ENCODE measurements around the gene AIG1.
A peak's percentile ranks its signal among the peaks of the same experiment; 100 is the strongest.
"Not testable (repeated sequence)": the region's sequence is repeated elsewhere in the genome, so short reads cannot be mapped to it uniquely, and the experiment has no call there.

Gene AIG1, protein sequence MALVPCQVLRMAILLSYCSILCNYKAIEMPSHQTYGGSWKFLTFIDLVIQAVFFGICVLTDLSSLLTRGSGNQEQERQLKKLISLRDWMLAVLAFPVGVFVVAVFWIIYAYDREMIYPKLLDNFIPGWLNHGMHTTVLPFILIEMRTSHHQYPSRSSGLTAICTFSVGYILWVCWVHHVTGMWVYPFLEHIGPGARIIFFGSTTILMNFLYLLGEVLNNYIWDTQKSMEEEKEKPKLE

GRCh38 chr6:143060806-143061596, at the start of gene AIG1:
Gene AIG1, plus strand, starts transcription at chr6:143060889. Its CDS starts 37 bp downstream, at chr6:143060926.
- peak; percentile 46 to 60 for ATAC-seq

- peak; percentile 28 to 34 for ATAC-seq
Measured at GRCh38 chr6:143014764-143015163, 45.9 kb upstream of the AIG1 start.

- peak; percentile 67 to 84 for ATAC-seq
Measured at GRCh38 chr6:143015300-143015706, 45.4 kb upstream of the AIG1 start.

DNA sequence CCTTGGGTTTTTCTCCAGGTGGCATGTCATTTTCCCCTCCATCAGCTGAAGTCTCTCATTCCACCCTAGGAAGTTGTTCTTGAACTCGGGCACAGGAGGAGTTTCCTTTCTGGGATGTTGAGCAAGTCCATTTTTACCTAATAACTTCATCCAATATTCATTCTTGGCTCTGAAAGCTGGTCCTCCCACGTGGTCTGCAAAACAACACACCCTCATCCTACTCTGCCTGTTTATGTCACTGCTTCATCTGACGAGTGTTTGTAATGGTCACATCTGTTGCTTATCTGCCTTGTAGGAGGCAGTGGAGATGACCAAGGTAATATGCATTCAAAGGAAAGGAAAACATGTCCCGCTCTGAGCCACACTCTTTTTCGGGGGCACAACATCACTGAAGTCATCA, 41.7 kb upstream of the AIG1 start:
- ATAC-seq: no peak

DNA sequence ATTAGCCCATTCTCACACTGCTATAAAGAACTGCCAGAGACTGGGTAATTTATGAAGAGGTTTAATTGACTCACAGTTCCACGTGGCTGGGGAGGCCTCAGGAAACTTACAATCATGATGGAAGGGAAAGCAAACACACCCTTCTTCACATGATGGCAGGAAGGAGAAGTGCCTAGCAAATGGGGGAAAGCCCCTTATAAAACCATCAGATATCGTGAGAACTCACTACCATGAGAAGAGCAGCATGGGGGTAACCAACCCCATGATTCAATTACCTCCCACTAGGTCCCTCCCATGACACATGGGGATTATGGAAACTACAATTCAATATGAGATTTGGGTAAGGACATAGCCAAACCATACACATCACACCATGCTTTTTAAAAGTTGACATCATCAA, 39.8 kb upstream of the AIG1 start:
- not testable (repeated sequence) for ATAC-seq

- ATAC-seq: no peak
Measured at GRCh38 chr6:143021543-143021942, 39.1 kb upstream of the AIG1 start.

GRCh38 chr6:143022587-143022986, 38.1 kb upstream of the AIG1 start:
- ATAC-seq: no peak

DNA sequence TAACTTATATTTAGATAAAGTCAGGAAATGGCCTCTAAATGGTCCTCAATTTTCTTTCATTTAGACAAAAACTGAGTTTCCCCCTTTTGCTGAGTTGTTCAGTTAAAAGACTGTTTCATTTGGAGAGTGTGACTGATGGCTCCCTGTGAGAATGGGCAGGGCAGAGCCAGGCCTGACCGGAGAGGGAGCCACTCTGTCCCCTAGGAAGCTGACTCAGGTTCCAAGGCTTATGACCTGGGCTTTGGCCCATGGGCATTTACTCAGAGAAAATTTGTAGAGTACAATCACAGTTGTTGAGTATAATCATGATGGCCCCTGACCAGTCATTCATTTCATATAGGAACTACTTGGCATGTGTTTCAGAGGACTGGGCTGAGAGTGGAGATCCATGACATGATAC, 37.0 kb upstream of the AIG1 start:
- no peak for ATAC-seq

GRCh38 chr6:143024977-143025376, 35.7 kb upstream of the AIG1 start:
- ATAC-seq: no peak

DNA sequence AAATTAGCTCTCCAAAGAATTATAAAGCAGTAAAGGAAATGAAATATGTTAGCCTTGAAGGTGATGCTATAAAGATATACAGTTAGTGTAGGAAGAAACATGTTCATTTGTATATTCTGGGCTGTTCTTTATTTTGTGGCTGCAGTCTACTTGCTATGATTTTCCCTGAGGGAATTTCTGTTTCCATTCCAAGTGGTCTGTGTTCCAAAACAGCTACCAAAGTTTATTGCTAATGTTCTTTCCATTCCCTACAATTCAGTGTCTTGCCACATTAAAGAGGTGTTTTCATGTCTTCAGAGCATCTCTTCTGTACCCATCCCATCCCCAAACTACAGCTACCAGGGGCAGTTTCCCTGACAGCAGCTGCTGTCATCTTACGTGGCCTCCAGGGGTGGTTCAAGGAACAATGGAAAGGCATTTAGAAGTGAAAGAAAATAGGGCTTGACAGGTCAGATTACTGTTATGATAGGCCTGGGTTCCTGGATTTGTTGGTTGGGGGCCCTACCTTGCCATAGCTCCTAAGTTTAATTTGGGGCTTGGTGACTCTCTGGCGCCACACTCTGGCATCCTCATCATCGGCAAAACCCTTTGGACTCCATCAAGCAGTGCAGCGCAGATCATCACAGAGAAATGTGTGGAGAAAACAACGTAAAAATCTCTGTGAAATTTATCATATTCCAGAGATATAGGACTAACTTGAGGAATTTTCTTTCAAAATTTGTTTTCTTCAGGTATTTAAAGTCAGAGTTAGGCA, 33.8 kb upstream of the AIG1 start:
- ATAC-seq: peak in 1 of 2 donors; percentile 38

GRCh38 chr6:143034689-143035334, 25.9 kb upstream of the AIG1 start:
- ATAC-seq: no peak

GRCh38 chr6:143037470-143037869, 23.2 kb upstream of the AIG1 start:
- no peak for ATAC-seq

DNA sequence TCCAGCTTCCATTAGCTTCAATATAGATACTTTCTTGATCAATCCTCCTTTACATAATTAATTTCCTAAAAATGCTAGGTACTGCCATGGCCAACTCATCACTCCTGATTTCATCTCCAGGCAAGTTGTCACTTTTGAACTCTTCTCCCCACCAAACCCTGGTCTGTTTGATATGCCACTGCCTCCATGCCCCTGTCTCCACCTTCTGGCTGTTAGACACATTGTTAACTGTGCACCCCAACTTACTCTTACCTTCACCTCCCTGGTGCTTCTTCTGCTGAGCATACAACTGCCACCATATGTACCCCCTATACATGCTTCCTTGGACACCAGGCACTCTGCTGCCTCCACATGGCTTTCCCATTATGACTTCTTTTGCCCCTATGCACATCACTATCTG, 21.9 kb upstream of the AIG1 start:
- ATAC-seq: no peak

- peak; percentile 73 to 88 for ATAC-seq
Measured at GRCh38 chr6:143039548-143039947, 21.1 kb upstream of the AIG1 start.

GRCh38 chr6:143040018-143040417, 20.7 kb upstream of the AIG1 start:
- ATAC-seq: peak in 1 of 2 donors; percentile 7

GRCh38 chr6:143044345-143044744, 16.3 kb upstream of the AIG1 start:
- not testable (repeated sequence) for ATAC-seq

DNA sequence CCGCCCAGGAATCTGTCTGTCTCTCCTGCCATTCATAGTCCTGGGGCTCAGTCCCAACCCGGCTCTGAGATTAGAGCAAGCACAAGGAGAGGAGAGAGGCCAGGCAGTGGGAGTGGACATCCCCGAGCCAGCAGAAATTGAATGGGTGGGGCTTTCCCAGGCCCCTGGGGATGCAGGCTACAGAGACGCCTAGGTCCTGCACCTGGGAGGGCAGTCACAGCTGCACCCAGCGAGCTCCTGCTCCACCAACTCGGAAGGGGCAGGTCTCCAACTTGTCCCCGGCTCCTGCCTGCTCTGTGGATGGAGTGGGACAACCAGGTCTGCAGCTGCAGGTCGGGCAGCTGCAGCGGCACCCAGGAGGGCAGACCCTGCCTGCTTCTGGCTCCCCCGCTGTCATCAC, 11.1 kb upstream of the AIG1 start:
- ATAC-seq: no peak

GRCh38 chr6:143050509-143050908, 10.2 kb upstream of the AIG1 start:
- no peak for ATAC-seq

DNA sequence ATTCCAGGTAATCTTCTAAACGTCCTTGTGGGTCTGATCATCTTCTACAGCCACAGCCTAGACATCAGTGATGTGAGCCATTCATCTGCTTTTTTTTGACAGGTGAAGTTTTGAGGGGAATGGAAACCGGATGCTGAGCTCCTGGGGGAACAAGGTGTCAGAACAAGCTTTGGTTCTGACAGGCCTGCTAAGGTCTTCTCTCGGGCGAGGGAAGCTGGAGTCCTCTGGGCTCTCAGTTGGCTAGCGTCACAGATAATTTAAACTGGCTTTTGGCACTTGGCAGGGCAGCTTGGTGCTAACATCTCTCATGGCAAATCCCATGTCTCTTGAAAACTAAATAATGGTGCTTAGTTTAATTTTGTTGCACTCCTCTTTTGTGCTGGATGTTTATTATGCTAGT, 8.4 kb upstream of the AIG1 start:
- no peak for ATAC-seq

- ATAC-seq: no peak
Measured at GRCh38 chr6:143053856-143054255, 6.8 kb upstream of the AIG1 start.

GRCh38 chr6:143054329-143054728, 6.4 kb upstream of the AIG1 start:
- ATAC-seq: no peak

DNA sequence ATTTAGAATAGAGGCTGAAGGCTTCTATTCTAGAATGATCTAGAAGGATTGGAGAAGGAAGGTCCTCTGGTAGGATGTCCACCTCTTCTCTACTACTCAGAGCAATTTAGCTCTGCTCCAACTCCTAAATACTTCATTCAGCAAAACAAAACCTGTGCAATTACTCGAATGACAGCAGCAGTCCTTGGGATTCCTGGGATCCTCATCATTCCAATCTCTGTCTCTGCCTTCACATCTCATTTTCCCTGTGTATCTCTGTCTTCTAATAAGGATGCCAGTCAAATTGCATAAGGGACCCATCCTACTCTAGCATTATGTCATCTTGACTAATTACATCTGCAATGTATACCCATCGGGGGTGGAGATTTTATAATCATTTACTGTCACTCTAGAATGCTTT, 5.5 kb upstream of the AIG1 start:
- no peak for ATAC-seq

- ATAC-seq: no peak
Measured at GRCh38 chr6:143055891-143056290, 4.8 kb upstream of the AIG1 start.
